GM18511 (cell line): ENCODE measurements around the gene ARID4A.
"Not testable (repeated sequence)": the region's sequence is repeated elsewhere in the genome, so short reads cannot be mapped to it uniquely, and the experiment has no call there.

Experiments used
- ATAC-seq: cut with Tn5 transposase; IDR thresholded peaks from one replicate; pipeline ENCODE4 v1.9.1; 2021; ENCODE audit warnings: mild to moderate bottlenecking, moderate library complexity; ENCODE audit not compliant: unreplicated experiment

ARID4A gene

DNA sequence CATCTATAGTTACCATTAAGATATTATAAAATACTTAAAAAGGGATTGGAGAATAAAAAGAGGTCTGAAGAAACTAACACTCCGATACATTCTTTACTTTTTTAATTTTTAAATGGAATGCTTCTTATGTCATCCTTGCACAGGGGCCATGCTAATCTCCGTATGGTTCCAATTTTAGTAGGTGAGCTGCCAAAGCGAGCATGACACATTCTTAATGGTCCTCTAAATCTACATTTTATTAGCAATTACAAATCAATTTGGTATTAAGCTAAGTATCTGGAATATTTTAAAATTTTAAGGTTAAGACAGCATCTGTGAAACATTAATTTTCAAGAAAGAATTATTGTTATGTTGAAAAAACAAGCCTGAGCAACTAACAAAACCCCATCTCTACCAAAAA lies 6.2 kb upstream of the ARID4A start:
- no peak for ATAC-seq

DNA sequence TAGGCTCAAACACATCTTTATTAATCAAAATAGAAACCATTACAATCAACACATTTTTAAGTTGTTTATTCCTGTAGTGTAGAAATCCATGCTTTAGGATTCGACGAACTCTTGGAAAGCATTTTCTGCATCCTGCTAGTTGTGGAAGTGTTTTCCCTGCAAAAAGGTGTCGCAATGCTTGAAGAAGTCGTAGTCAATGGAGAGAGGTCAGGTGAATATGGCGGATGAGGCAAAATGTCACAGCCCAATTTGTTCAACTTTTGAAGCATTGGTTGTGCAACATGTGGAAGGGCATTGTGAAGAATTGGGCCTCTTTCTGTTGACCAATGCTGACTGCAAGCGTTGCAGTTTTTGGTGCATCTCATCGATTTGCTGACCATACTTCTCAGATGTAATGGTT lies 4.2 kb upstream of the ARID4A start:
- no peak for ATAC-seq

DNA sequence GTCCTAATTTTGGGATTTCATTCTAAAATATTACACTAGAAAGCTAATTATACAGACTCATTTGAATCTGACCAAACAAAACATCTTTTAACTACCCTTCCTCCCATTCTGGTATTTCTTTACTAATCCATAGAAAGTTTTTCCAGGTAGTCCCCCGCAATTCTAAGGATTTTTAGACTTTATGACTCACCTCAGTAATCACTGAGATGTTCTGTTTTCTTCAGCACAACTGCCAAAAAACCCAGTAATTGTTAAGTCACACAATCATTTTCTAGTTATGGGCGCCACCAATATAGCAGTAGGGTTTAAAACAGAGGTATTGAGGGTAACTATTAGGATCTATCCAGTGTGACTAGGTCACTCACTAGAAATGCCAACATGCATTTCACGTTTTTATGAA lies 1.6 kb upstream of the ARID4A start:
- ATAC-seq, result no peak

DNA sequence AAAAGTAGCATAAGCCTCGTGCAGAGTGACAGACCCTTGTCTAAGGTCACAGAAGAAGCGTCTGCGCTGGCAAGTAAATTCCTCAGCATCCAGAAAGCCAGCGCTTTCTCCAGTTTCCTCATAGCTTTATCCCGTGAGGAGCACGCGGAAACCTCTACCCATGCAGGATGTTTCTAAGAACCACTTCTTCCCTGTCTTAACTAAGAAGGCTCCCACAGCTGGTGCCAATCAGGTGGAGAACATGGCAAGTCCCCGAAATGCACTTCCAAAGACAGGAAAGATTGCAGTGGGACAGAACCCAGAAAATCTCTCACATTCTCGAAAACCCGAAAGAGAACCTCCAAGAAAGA lies 968 bp upstream of the ARID4A start:
- no peak for ATAC-seq

DNA sequence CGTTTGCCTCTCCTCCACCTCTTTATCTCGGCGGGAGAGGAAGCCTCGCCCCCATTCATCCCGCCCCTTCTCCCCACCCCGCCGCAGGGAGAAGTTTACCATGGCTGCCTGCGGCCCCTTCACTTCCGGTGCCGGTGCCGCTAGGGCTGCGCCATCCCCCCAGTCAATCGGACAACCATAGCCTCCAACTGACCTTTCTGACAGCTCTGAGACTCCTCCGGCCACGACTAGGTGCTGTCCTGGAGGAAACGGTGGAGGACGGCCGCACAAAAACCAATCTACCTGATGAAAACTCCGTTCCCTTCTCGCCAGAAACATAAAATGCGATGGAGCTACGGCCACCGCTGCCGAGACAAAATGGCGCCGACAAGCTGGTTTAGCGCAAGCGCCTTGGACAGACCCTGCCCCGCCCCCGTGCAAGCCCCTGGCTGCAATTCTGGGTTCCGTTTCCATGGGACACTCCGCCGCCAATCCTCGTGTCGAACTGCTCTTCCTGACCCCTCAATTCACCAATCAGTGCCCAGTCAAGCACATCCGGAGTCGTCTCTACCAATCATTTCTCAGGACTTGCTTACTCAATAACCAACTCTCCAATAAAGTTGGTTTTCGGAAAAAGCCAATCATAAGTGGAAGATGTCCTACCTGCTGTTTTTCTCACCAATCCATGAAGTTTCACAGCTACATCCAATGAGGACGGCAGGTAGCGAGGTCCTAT lies 436 bp upstream of the ARID4A start:
- ATAC-seq, result peak; percentile 84

DNA sequence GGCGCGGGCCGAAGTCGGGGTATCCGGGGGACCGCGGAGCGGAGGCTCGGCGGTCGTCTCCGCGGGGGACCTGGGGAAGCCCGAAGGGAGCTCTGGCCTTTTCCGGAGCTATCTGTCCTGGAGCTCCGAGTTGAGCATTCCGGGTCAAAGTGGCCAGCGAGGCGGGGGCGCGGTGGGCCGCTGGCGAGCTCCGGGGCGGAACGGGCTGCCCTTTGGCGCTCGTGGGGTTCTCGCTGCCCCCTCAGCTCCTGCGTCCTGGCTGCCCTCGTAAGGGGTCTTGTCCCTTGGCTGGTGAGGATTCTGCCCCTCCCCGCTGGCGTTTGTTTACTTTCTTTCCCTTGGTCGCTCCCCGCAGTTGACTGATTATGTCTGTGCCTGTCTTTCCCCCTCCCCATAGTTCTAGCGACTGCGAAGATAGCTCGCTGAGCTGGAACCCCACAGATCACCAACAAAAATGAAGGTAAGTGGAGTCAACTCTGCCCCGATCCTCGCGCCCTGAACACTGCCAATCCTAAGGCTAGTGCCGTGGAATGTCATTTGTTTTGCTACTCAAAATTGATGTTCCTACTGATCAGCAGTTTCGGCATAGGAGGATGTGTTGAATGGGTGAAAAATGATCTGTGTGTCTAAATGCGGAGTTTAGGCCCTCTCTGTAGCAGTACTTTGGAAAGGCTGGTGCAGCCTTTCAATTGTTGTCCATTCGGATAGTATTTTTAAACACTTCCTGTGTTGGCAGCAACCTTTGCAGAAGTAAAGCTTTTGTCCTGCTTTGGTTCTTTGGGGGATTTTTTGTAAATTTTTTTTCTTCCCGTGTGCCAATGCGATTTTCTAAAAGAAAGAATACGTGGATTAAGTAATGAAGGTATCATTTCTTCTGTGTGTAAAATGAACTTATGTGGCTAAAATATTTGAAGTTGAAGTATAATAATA lies 1.3 kb downstream of the ARID4A start:
- no peak for ATAC-seq

DNA sequence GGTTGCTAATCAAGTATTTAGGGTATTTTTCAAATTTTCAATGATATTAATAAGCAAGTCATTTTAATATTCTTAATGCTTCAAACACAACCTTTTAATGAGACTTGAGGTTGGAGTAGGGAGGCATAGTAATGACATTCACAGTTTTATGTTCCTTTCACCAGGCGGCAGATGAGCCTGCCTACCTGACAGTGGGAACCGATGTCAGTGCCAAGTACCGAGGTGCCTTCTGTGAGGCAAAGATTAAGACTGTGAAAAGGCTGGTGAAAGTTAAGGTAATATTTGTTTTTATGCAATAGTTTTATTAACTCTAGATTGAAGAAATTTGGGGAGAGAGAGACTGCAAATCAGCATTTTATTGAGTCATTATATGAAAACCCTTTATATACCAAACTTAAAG lies 3.1 kb downstream of the ARID4A start:
- ATAC-seq, result no peak

DNA sequence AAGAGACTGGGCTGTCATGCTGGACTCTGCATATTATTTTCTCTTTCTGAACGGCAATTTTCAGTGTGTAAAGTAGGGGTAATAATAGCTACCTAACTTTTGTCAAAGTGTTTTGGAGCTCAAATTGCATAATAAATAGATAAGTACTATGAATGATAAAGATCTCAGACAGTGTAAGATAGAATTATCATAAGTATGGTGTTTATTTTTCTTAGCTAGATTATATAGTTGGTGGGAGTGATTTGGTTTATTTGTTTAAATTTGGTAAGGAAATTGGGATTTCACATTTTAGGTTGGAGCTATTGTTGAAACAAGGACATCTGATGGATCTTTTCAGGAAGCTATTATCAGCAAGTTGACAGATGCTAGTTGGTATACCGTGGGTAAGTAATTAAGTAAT lies 7.4 kb downstream of the ARID4A start:
- no peak for ATAC-seq

DNA sequence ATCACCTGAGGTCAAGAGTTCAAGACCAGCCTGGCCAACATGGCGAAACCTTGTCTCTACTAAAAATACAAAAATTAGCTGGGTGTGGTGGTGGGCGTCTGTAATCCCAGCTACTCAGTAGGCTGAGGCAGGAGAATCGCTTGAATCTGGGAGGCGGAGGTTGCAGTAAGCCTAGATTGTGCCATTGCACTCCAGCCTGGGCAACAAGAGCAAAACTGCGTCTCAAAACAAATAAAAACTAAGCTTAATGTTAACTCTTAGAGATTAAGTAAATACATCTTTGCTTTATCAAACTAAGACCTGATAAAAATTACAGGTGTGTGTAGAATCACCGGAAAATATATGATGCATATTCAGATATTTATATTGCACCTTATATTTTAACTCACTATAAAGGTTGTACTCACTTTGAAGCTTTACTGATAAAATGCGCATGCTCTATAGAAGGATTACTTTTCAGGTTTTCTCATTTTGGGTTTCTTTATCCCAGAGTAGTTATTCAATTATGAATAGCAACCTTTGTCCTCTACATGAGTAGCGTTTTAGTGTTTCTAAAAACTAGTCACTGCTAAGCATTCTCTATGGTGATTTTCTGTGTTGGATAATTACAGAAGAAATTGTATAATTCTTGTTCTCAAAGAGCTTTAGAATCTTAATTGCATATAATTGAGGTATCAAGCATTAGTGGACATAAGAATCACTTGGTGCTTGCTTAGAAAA lies 9.4 kb downstream of the ARID4A start:
- no peak for ATAC-seq

DNA sequence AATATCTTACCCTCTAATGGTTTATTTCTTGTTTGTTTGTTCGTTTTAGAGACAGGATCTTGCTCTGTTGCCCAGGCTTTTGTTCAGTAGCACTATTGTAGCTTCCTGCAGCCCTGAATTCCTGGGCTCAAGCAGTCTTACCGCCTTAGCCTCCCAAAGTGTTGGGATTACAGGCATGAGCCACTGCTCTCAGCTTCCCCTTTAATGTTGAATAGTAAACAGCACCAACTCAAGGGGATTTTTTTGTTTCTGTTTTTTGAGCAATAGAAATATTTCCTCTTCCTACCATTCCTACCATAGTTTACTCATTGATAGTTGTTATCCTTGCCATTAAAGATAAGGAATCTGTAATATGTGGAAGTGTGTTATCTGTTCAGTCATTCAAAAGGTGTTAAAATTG lies 10.7 kb downstream of the ARID4A start:
- ATAC-seq, result no peak

DNA sequence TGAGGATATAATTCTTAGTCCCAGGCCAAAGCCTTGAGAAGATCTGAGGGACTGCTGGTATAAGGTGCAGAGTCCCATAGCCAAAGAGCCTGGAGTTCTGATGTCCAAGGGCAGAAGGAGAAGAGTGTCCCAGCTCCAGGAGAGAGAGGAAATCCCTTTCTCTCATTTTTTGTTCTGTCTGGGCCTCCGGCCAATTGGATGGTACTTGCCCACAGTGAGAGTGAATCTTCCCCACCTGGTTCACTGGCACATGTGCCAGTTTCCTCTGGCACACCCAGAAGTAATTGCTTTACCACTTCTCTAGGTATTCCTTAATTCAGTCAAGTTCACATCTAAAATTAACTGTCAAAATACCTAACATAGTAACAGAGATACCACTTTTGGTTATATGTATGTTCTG lies 15.3 kb downstream of the ARID4A start:
- ATAC-seq, result no peak

DNA sequence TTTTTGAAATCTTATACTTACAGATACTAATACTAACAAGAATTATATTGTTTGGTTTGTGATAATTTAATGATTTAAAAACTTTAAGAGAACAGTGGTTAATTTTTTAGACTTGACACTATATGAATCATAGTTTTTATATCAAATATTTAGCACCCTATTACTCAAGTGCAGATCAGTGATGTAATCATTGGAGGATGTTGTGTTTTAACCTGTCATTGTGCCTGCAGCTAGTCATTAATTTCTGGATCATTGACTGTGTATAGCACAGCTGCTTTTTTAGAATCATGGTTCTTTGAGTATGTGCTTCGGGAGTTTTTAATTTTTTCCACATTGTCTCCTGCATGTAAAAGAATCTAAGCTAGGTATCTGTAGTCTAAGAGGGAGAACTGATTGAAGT lies 17.3 kb downstream of the ARID4A start:
- ATAC-seq, result no peak

DNA sequence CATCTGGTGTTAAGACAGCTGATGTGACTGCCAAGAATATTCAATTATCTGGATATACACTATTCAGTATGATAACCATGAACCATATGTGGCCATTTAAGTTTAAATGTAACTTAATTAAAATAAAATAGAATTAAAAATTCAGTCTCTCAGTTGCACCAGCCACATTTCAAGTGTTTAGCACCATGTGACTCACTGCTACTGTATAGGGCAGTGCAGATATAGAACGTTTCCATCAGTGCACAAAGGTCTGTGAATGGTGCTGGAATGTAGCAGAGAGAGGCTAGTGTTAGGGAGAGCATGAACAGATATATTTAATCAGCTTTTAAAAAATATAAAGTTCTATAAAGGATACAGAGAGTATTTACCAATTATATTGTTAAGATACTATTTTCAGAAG lies 28.7 kb downstream of the ARID4A start:
- ATAC-seq, result no peak

DNA sequence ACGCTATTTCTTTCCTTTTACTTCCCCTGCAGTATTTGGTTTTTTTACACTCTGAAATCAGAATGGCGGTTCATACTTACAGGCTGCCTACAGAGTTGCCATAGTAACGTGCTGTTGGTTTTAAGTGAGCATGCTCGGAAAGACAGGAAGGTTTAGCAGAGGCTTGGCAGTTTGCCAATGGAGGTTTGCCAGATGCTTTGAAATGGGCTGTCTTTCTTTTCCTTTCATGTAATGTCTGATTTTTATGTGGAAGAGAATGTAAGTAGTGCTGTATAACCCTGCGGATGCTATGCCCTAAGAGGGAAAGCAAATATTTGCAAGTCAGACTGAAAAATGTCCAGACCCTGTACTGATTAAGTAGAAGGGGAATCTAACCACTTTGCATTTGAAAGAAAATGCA lies 32.8 kb downstream of the ARID4A start:
- ATAC-seq, result peak; percentile 96

DNA sequence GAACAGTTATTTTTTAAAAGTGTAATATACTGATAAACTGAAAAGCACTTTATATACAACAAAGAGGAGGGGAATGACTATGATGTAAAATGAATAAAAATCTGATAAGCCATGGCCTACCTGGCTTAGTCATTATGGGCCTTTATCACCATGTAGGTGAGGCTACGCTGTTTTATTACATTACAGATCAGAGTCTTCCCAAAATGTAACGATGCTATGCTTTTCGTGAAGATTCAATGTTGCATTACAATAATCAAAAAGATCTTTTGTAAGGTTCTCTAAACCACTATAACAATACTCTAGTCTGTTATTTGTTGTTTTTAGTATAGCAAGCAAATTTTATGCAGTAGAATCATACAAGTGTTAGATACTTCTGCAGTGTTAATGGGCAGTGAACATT lies 34.2 kb downstream of the ARID4A start:
- ATAC-seq, result no peak

DNA sequence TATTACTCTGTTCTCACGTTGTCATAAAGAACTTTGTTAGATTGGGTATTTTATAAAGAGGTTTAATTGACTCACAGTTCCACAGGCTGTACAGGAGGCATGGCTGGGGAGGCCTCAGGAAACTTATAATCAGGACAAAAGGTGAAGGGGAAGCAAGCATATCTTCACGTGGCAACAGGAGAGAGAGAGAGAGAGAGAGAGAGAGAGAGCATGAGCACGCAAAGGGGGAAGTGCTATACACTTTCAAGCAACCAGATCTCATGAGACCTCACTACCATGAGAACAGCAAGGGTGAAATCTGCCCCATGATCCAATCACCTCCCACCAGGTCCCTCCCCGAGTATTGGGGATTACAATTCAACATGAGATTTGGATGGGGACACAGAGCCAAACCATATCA lies 41.3 kb downstream of the ARID4A start:
- not testable (repeated sequence) for ATAC-seq

DNA sequence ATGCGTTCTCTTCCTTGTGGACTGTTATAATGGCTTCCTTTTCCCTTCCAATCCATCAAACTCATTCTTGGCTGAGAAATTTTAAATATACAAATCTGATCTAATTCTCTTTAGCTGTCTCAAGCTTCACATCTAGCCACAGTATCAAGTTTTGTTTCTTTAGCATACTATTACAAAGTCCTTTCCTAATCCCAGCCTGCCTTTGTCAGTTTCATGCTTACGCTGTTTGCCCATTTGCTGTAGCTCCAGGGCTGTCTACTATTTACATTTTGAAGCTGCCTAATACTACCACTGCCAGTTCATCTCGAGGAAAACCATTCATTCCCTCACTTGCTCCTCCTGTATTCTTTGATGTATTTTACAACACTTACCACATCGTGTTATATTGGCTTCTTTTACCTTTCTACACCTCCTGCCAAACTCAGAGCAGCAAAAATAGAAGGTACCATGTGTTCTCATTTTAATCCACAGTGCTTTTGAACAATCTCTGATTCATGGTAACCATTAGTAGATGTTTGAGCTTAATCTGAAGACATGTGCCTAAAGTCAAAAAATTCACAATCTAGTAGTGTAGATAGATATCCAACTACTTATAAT lies 42.9 kb downstream of the ARID4A start:
- ATAC-seq, result no peak

DNA sequence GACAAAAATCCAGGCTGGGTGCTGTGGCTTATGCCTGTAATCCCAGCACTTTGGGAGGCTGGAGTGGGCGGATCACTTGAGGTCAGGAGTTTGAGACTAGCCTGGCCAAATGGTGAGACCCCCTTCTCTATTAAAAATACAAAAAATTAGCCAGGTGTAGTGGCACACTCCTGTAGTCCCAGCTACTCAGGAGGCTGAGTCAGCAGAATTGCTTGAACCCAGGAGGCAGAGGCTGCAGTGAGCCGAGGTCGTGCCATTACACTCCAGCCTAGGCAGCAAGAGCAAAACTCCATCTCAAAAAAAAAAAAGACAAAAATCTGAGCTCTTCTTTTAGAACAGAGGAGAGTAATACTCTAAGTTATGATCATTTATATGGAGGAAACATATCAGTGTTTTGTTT lies 45.2 kb downstream of the ARID4A start:
- not testable (repeated sequence) for ATAC-seq

DNA sequence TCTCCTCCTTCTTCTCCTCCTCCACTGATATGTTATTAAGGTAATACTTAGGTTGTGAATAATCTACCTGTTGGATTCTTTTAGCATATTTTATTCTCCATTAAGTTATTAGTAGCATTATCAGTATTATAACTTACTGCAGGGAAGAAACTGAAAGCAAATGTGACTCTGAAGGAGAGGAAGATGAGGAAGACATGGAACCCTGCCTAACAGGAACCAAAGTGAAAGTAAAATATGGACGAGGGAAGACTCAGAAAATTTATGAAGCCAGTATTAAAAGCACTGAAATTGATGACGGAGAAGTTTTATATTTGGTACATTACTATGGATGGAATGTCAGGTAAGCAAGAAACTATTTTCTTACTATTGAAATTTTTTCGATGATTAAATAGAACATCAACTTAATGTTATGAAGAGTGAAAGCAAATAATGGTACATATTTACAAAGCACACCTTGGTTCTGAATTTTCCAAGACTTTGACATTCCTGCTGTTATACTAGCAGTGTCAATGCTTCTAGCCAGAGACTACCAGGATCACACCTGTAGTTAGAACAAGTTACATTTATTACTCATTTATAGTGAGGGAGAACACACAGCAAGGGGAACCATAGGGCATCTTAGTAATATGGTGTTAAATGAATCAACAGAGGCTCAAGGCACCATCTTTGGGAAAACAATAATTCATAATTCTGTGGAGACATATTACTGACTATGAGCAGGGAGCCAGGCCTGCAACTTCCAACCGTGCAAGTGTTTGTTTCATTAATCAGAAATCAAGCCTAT lies 55.4 kb downstream of the ARID4A start:
- no peak for ATAC-seq

DNA sequence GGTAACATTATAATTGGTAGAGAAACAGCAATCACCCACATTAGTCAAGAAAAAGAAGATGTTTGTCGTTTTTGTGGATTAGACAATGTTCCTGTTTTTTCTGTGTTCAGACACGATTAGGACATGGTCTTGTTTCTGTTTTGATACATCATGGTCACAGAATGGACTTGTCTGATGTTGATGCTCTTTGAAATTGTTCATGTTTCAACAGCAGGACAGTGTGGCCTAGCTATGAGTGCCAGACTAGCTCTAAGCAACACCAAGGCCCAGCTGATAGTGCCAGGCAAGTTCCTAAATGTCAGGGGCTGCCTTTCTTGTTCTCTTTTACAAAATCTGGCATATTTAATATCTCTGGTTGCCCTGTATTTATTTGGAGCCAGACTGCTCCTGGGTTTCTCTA lies 56.5 kb downstream of the ARID4A start:
- no peak for ATAC-seq

DNA sequence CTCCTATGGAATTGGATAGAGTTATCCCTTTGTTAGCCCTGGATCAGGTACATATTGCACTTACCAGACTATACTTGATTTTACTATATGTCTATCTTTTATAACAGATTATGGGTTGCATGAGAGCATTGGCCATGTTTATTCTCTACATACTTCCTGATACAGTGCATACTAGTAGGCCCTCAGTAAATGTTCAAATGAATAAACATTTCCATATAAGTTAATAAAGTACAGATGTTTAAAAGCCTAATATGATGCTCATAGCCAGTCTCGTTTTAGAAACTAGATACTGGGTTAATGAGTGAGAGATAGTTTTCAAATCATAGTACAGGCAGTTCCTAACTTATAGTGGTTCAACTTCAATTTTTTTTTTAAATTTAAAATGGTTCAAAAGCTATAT lies 57.9 kb downstream of the ARID4A start:
- no peak for ATAC-seq
